Mucosa of stomach (tissue), 1 donor: ENCODE data around the gene ASTN2.

Source experiments
- H3K27me3 ChIP-seq: one replicate; pipeline ENCODE4 v1.7.0; 2013; ENCODE audit warnings: mild to moderate bottlenecking, low read length; ENCODE audit not compliant: control insufficient read depth, insufficient read depth
- H3K36me3 ChIP-seq: one replicate; pipeline ENCODE4 v1.7.0; 2013; ENCODE audit warnings: low read length; ENCODE audit not compliant: control insufficient read depth, insufficient read depth
- H3K4me1 ChIP-seq: one replicate; pipeline ENCODE4 v1.7.0; 2013; ENCODE audit warnings: mild to moderate bottlenecking, low read length; ENCODE audit not compliant: control insufficient read depth, insufficient read depth
- H3K4me3 ChIP-seq: one replicate; pipeline ENCODE4 v1.7.0; 2013; ENCODE audit warnings: low read length
- H3K9ac ChIP-seq: one replicate; pipeline ENCODE4 v1.7.0; 2013; ENCODE audit warnings: mild to moderate bottlenecking, low read length, moderate library complexity
- H3K9me3 ChIP-seq: one replicate; pipeline ENCODE4 v1.7.0; 2013; ENCODE audit warnings: mild to moderate bottlenecking, low read length, moderate library complexity; ENCODE audit not compliant: control insufficient read depth
- donor health status: Pancreatic carcinoma.

The ASTN2 gene

GRCh38 chr9:116721944-116722343 is 692.9 kb downstream of the ASTN2 start:
- Histone ChIP-seq H3K9ac (no peak overlapping the region), H3K4me3 (no peak overlapping the region), H3K27me3 (no peaks in the 10 kb centered on the region), H3K4me1 (no peaks in the 10 kb centered on the region), H3K9me3 (no peaks in the 10 kb centered on the region), H3K36me3 (no peaks in the 10 kb centered on the region)

- Histone ChIP-seq H3K27me3 (no peaks in the 10 kb centered on the region), H3K36me3 (no peaks in the 10 kb centered on the region), H3K4me1 (no peaks in the 10 kb centered on the region), H3K9me3 (no peaks in the 10 kb centered on the region), H3K4me3 (no peak overlapping the region), H3K9ac (no peak overlapping the region)
These were observed 693.4 kb downstream of the ASTN2 start for GRCh38 chr9:116721411-116721810.

GRCh38 chr9:116720111-116720510 is 694.7 kb downstream of the ASTN2 start:
- no peaks in the 10 kb centered on the region for H3K36me3 ChIP-seq
- no peak overlapping the region for H3K9ac ChIP-seq
- H3K4me3 ChIP-seq = no peak overlapping the region
- no peaks in the 10 kb centered on the region for H3K4me1 ChIP-seq
- H3K9me3 ChIP-seq = no peaks in the 10 kb centered on the region
- no peaks in the 10 kb centered on the region for H3K27me3 ChIP-seq

- Histone ChIP-seq H3K9me3 (no peaks in the 10 kb centered on the region), H3K4me1 (no peaks in the 10 kb centered on the region), H3K27me3 (no peaks in the 10 kb centered on the region), H3K9ac (no peak overlapping the region), H3K4me3 (no peak overlapping the region), H3K36me3 (no peaks in the 10 kb centered on the region)
These were observed 696.7 kb downstream of the ASTN2 start for GRCh38 chr9:116718111-116718510.

- Histone ChIP-seq H3K9me3 (no peaks in the 10 kb centered on the region), H3K27me3 (no peaks in the 10 kb centered on the region), H3K9ac (no peak overlapping the region), H3K4me1 (no peaks in the 10 kb centered on the region), H3K36me3 (no peaks in the 10 kb centered on the region), H3K4me3 (no peak overlapping the region)
These were observed 697.7 kb downstream of the ASTN2 start for GRCh38 chr9:116717150-116717549.

- H3K36me3 ChIP-seq = no peaks in the 10 kb centered on the region
These were observed 698.4 kb downstream of the ASTN2 start for GRCh38 chr9:116716438-116716837.

GRCh38 chr9:116715751-116716150 is 699.1 kb downstream of the ASTN2 start:
- H3K9ac ChIP-seq = no peak overlapping the region
- H3K27me3 ChIP-seq = no peaks in the 10 kb centered on the region
- H3K36me3 ChIP-seq = no peaks in the 10 kb centered on the region
- H3K9me3 ChIP-seq = no peaks in the 10 kb centered on the region
- no peak overlapping the region for H3K4me3 ChIP-seq
- no peaks in the 10 kb centered on the region for H3K4me1 ChIP-seq

More at GRCh38 chr9:116716438-116716837, 698.4 kb downstream of the ASTN2 start:
- H3K4me3 ChIP-seq = no peak overlapping the region
- H3K27me3 ChIP-seq = no peaks in the 10 kb centered on the region
- no peaks in the 10 kb centered on the region for H3K9me3 ChIP-seq
- no peak overlapping the region for H3K9ac ChIP-seq
- no peaks in the 10 kb centered on the region for H3K4me1 ChIP-seq

GRCh38 chr9:116713271-116713670 is 701.6 kb downstream of the ASTN2 start:
- H3K4me1 ChIP-seq = no peaks in the 10 kb centered on the region
- no peaks in the 10 kb centered on the region for H3K36me3 ChIP-seq
- no peaks in the 10 kb centered on the region for H3K27me3 ChIP-seq
- H3K4me3 ChIP-seq = no peak overlapping the region
- no peak overlapping the region for H3K9ac ChIP-seq
- H3K9me3 ChIP-seq = no peaks in the 10 kb centered on the region

- Histone ChIP-seq H3K4me3 (no peak overlapping the region), H3K4me1 (no peaks in the 10 kb centered on the region), H3K9me3 (no peaks in the 10 kb centered on the region), H3K36me3 (no peaks in the 10 kb centered on the region), H3K27me3 (no peaks in the 10 kb centered on the region), H3K9ac (no peak overlapping the region)
These were observed 702.1 kb downstream of the ASTN2 start for GRCh38 chr9:116712781-116713180.

- H3K36me3 ChIP-seq = no peaks in the 10 kb centered on the region
- no peak overlapping the region for H3K4me3 ChIP-seq
- no peaks in the 10 kb centered on the region for H3K4me1 ChIP-seq
- H3K9me3 ChIP-seq = no peaks in the 10 kb centered on the region
- no peak overlapping the region for H3K9ac ChIP-seq
- H3K27me3 ChIP-seq = no peaks in the 10 kb centered on the region
These were observed 708.3 kb downstream of the ASTN2 start for GRCh38 chr9:116706310-116707290.

GRCh38 chr9:116705531-116705930 is 709.3 kb downstream of the ASTN2 start:
- Histone ChIP-seq H3K4me1 (no peaks in the 10 kb centered on the region), H3K36me3 (no peaks in the 10 kb centered on the region), H3K9ac (no peak overlapping the region), H3K27me3 (no peaks in the 10 kb centered on the region), H3K4me3 (no peak overlapping the region), H3K9me3 (no peaks in the 10 kb centered on the region)

GRCh38 chr9:116704470-116704869 is 710.4 kb downstream of the ASTN2 start:
- no peaks in the 10 kb centered on the region for H3K9me3 ChIP-seq
- no peaks in the 10 kb centered on the region for H3K27me3 ChIP-seq
- H3K4me1 ChIP-seq = no peaks in the 10 kb centered on the region
- H3K36me3 ChIP-seq = peaks cover 1% of the 10 kb centered on the region
- no peak overlapping the region for H3K4me3 ChIP-seq
- H3K9ac ChIP-seq = no peak overlapping the region
